Colon (tissue), 2 donors: ENCODE results near the gene C14orf132.
"Not testable (repeated sequence)": the region's sequence is repeated elsewhere in the genome, so short reads cannot be mapped to it uniquely, and the experiment has no call there.

Experiments used
- FAIRE-seq: peaks from 2 replicates; lab custom pipeline; 2012; peaks lifted over from hg19 to GRCh38; lab: Jason Lieb, UNC
- donor health status: control.
- donor health status: control.

Gene C14orf132

DNA sequence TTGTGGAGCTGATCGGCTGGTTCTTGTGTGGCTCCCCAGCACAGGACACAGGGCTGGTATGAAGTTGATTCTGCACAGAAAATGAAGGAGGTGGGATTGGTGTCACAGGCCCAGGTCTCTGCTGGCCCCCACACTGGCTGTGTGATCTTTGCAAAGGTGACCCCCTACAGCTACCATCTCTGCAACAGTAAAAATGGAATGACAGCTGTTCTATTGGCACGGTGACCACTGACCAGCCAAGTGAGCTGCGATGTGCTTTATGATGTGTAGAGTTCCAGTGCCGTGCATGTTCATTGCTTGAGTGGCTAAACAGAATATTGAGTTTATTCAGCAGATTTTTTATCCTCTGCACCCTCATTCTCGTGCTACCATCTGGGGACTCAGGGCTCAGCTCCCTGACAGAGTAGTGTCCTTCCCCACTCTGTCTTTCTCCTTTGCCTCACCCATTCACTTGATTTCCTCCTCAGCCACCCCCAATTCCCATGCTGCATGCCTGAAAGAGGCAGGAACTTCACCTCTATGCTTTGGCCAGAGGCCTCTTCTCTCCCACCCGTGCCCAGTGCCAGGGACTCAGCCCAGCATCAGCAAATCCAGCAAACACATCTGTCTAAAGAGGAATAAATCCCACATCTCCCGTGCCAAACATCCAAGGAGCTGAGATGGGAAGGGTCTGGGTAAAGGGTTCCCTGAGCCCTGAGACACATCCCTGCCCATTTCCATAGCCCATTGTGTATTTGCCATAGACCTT, 21.2 kb downstream of the C14orf132 start:
- FAIRE-seq, result no peak

DNA sequence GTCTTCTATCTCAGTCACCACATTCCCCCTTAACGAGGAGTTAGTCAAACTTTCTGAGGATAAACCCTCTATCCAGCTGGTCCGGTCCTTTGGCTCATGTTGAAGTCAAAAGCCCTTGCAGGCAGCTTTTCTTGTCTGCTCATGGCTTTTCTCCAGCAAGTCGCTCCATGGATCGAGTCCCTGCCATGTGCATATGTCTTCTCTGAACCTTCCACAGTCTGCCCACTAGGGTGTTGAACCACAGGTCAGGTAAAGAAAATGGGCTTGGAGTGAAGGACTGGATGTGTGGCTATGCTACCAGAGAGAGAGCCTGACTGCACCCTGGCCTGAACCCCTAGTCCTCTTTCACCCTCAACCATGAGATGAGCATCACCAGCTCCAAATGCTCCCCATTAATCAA, 22.8 kb downstream of the C14orf132 start:
- no peak for FAIRE-seq

DNA sequence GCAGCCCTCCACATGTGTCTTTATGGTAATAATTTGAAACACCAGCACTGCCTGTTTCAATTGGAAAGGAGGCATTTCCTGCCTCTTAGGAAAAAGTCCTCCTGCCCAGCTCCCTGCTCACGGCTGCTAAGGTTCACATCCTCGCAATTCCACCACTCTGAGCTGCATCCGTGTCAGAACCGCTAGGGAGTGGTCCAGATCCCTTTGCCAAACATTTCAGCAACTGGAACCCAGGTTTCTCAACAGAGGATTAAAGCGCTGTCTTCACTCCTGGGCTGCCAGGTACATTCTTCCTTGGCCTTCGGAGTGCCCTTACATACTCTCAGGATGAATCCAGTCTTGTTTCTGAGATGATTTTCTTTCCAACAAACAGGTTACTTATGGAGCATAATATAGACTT, 23.3 kb downstream of the C14orf132 start:
- FAIRE-seq, result no peak

DNA sequence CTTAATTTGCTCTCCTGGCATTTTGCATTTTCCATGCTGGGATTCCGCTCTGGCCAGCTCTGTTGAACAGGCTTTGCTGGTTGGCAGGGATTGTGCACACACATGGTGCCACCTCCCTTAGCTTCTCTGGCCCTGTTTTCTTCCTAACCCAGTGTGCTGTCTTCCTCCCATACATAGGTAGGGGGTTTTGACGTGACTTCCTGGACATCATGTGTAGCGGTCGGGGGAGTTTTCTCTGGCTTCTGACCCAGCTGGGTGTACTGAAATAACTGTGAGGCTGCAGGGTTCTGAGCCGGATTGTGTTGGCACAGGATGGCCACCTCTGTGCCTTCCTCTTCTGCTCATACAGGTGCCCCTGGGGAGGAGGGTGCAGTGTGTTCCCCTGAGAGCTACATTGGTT, 25.7 kb downstream of the C14orf132 start:
- no peak for FAIRE-seq

DNA sequence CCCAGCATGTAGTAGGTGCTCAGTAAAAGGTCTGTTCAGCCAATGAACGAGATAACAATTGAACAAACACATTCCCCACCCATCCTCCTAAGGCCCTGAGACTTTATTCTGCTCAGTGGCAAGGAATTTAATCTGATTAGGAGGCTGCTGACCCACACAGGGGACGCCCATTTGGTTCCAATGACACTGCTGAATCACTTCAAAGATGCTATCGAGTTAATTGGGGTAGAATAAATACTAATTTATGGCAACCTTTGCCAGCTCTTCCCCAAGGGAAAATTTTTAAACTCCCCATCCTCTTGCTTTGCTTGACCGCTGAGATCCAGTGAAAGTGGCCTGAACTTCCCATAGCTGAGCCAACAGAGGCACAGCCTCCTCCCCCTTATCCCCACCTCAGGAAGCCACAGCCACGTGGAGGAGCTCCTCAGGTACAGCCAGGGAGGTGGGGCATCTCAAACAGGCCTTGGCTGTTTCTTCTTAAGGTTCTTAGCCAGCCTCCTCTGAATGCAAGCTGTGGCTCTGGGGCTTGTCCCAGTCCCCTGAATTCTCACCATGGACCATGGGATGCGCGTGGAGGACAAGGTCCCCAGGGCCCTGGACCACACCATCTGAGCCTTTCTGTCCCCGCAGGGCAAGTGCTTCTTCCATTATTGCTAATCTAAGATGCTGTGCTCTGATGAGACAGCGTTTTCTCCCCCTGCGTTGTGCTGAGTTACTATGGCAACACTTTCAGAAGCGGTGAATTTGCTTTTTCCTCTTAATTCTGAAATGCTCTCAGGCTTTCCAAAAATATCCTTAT, 26.7 kb downstream of the C14orf132 start:
- no peak for FAIRE-seq

DNA sequence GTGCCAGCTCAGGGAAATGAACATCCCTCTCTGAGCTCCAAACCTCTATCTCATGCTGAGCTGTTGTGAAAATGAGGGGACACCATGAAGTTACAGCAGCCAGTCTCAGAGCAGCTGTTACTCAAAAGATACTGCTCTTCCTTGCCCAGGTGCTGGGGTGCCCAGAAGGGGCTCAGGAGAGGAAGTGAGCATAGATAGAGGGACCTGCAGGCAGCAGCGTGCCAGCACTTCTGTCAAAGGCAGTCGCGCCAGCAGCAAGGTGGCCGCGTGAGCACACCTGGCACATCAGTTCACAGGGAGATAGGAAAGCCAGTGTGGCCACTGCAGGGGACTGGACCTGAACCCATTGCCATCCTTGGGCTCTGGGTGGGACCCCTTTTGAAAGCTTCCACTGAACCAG, 27.8 kb downstream of the C14orf132 start:
- no peak for FAIRE-seq

GRCh38 chr14:96067985-96068930, 29.1 kb downstream of the C14orf132 start:
- FAIRE-seq, result no peak

DNA sequence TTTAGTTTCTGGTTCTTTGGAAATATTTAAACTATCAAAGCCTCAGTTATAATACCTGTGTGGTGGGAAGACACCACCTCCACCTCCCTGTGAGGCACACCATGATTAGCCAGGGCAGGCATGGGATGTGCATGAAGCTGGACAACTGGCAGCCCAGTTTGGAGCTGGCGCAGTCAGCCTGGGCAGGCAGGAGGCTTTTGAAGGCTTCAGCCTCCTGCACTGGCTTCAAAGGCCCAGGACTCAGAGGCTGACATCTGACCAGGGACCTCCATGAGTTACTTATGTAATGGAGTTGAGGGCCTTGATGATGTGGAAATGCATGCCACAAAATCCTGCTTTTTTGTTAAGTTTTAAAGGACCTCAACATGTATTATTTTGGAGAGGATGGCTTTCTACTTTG, 30.3 kb downstream of the C14orf132 start:
- no peak for FAIRE-seq

- no peak for FAIRE-seq
Measured at GRCh38 chr14:96071561-96071960, 32.4 kb downstream of the C14orf132 start.

GRCh38 chr14:96072076-96072475, 32.9 kb downstream of the C14orf132 start:
- no peak for FAIRE-seq

GRCh38 chr14:96072746-96073145, 33.6 kb downstream of the C14orf132 start:
- no peak for FAIRE-seq

- not testable (repeated sequence) for FAIRE-seq
Measured at GRCh38 chr14:96073260-96074039, 34.3 kb downstream of the C14orf132 start.

DNA sequence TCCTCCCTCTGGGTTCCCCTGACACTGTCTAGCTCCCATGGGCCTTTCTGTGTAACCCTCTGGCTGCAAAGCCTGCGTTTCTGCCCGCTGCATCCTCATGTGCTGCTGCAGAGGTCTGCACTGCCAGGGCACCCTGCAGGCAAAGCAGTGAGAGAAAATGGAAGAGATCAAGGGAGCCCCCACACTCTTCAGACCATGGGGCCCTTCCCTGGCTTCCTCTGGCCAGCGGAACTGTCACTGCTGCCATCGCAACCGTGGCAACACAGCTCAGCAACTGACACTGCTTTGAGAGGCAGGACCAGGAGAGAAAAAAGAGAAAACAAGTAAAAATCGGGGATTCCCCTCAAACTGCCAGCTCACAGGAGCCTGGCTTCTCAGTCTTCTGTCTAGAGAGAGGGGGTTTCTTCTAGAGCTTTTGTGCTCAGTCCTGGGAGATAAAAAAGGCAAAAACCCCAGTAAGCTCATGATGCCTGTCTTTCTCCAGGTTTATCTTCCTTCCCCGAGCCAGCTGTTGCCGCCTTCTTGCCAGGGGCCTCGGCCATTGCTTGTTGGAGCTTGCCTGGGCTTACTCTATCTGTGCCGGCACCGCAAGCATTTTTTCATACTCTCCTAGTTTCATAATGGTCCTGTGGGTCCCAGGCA, 38.9 kb downstream of the C14orf132 start:
- no peak for FAIRE-seq

GRCh38 chr14:96078625-96079016, 39.5 kb downstream of the C14orf132 start:
- no peak for FAIRE-seq

DNA sequence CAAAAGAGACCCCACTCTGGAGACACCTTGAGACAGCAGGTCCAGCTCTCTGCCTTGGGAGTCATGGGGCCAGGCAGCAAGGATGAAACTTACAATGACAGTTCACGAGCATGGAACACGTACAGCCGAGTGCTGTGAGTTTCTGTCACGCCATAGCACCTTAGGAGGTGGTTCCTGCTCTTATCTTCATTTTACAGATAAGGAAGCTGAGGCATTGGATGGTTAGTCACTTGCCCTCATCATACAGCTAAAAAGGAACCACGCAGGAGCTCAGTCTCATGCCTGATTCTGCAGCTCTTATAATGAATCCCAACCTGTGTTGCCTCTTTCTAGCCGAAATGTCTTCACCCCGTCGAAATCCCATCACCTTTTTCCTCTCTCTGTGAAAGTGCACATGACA, 39.9 kb downstream of the C14orf132 start:
- FAIRE-seq, result no peak

- FAIRE-seq, result no peak
Measured at GRCh38 chr14:96080571-96080970, 41.4 kb downstream of the C14orf132 start.

GRCh38 chr14:96081224-96081623, 42.1 kb downstream of the C14orf132 start:
- FAIRE-seq, result no peak

GRCh38 chr14:96081767-96082400, 42.7 kb downstream of the C14orf132 start:
- FAIRE-seq, result no peak

GRCh38 chr14:96082420-96083300, 43.5 kb downstream of the C14orf132 start:
- FAIRE-seq, result no peak
